Breast epithelium (tissue), 4 donors: ENCODE data around the gene NTN3. TPM values are rescaled to one million over a fixed set of nuclear protein-coding genes. Genes with fewer than 3 reads are reported as not detected.

ENCODE experiments used
- DNase-seq, 2 donors: peaks; one replicate each; pipeline ENCODE4 v3.0.0-alpha.2; 2019; ENCODE audit warnings: low spot score in 2 of 2
- H3K27ac ChIP-seq, 2 donors: fragments of 200-600 bp; sonication (generic) in 1 of 2; one replicate each; pipeline ENCODE4 v1.5.1; 2016 to 2019; ENCODE audit warnings: mild to moderate bottlenecking in 1 of 2
- H3K27me3 ChIP-seq, 2 donors: fragments of 200-600 bp; sonication (generic) in 1 of 2; one replicate each; pipeline versions ENCODE4 v1.5.1 to v1.6.0; 2017 to 2019; ENCODE audit warnings: control low read depth in 1 of 2, mild to moderate bottlenecking in 1 of 2
- H3K36me3 ChIP-seq: fragments of 200-600 bp; one replicate; pipeline ENCODE4 v1.5.1; 2019
- H3K4me1 ChIP-seq, 2 donors: fragments of 200-600 bp; sonication (generic); one replicate each; pipeline ENCODE4 v1.5.1; 2016 to 2019; ENCODE audit warnings: control low read depth in 1 of 2
- H3K4me3 ChIP-seq, 3 donors: fragments of 200-600 bp; sonication (generic); 1 replicate in 2 of 3; 2 replicates in 1 of 3; pipeline ENCODE4 v1.5.1; 2016 to 2019; ENCODE audit warnings: mild to moderate bottlenecking in 3 of 3, moderate library complexity in 2 of 3
- H3K9me3 ChIP-seq, 2 donors: fragments of 200-600 bp; sonication (generic) in 1 of 2; one replicate each; pipeline ENCODE4 v1.5.1; 2016 to 2019; ENCODE audit warnings: control low read depth in 1 of 2
- CTCF ChIP-seq, 3 donors: fragments of 450-650 bp; IDR thresholded peaks; one replicate each; pipeline ENCODE4 v1.5.1; 2016 to 2017; ENCODE audit warnings: antibody characterized with exemption in 3 of 3, mild to moderate bottlenecking in 3 of 3, moderate library complexity in 3 of 3
- POLR2A ChIP-seq: fragments of 450-650 bp; IDR thresholded peaks from one replicate; pipeline ENCODE4 v1.6.1; 2016; ENCODE audit warnings: antibody characterized with exemption, mild to moderate bottlenecking, moderate library complexity
- POLR2AphosphoS5 ChIP-seq, 3 donors: sonication (generic); formaldehyde crosslinking; IDR thresholded peaks; one replicate each; pipeline ENCODE4 v1.6.1; 2017; ENCODE audit warnings: antibody characterized with exemption in 3 of 3
- intact Hi-C: fragments of 100-400 bp; cut with DNase I; formaldehyde crosslinking; loops from one replicate; pipeline ENCODE4 v1.15.1; 2023; ENCODE audit warnings: low total_unique reads
- total RNA-seq, 3 donors: library from RNA; depleted of rRNA; stranded (reverse); fragments of >200 nt; gene quantifications; one replicate each; pipeline ENCODE4 v1.1.0, GENCODE V29; 2016

The NTN3 gene
- total RNA-seq, 3 donors from 2014 or later = not detected

GRCh38 chr16:2508722-2509400 lies 37.8 kb downstream of the NTN3 start:
- no peak for TF ChIP-seq POLR2A
- TF ChIP-seq CTCF (IDR thresholded peaks at IDR 0.05) = no peak
- TF ChIP-seq POLR2AphosphoS5 (IDR thresholded peaks at IDR 0.05) = no peak
- no peaks in the 10 kb centered on the region for H3K4me1 ChIP-seq
- no peak for DNase-seq
- no peak overlapping the region for H3K4me3 ChIP-seq
- H3K27me3 ChIP-seq = no peaks in the 10 kb centered on the region
- no peaks in the 10 kb centered on the region for H3K9me3 ChIP-seq
- intact Hi-C loops = no loop called here
- H3K36me3 ChIP-seq = no peaks in the 10 kb centered on the region
- peak overlapping the region in 1 of 2 donors; percentile 32 for H3K27ac ChIP-seq

GRCh38 chr16:2511128-2511800 lies 40.2 kb downstream of the NTN3 start:
- H3K36me3 ChIP-seq = no peaks in the 10 kb centered on the region
- H3K27me3 ChIP-seq = no peaks in the 10 kb centered on the region
- no peak for DNase-seq
- peak in 2 of 3 donors; percentile 40 to 44 for TF ChIP-seq POLR2AphosphoS5 (IDR thresholded peaks at IDR 0.05)
- no peak for TF ChIP-seq POLR2A
- intact Hi-C loops = no loop called here
- peak overlapping the region in 2 of 3 donors; percentile 9 to 47 for H3K4me3 ChIP-seq
- peaks cover 0 to 15% of the 10 kb centered on the region in 2 donors for H3K4me1 ChIP-seq
- no peaks in the 10 kb centered on the region for H3K9me3 ChIP-seq
- H3K27ac ChIP-seq = peak overlapping the region in 1 of 2 donors; percentile 98

GRCh38 chr16:2511996-2512734 lies 41.1 kb downstream of the NTN3 start:
- TF ChIP-seq POLR2A = no peak
- no peak for TF ChIP-seq POLR2AphosphoS5 (IDR thresholded peaks at IDR 0.05)
- no peak for TF ChIP-seq CTCF (IDR thresholded peaks at IDR 0.05)
- Histone ChIP-seq H3K4me3 (no peak overlapping the region), H3K4me1 (peaks cover 6 to 24% of the 10 kb centered on the region in 2 donors), H3K27ac (peak overlapping the region; percentile 98 to 99), H3K36me3 (no peaks in the 10 kb centered on the region), H3K9me3 (no peaks in the 10 kb centered on the region), H3K27me3 (no peaks in the 10 kb centered on the region)
- no peak for DNase-seq
- intact Hi-C loops = no loop called here

- no peaks in the 10 kb centered on the region for H3K9me3 ChIP-seq
- H3K36me3 ChIP-seq = no peaks in the 10 kb centered on the region
- intact Hi-C loops = no loop called here
- H3K4me1 ChIP-seq = peaks cover 6 to 31% of the 10 kb centered on the region in 2 donors
- H3K27me3 ChIP-seq = no peaks in the 10 kb centered on the region
- TF ChIP-seq CTCF (IDR thresholded peaks at IDR 0.05) (no peak), POLR2AphosphoS5 (IDR thresholded peaks at IDR 0.05) (no peak), POLR2A (no peak)
- H3K4me3 ChIP-seq = peak overlapping the region; percentile 90 to 96 (median 93)
- H3K27ac ChIP-seq = peak overlapping the region; percentile 98 to 99
- DNase-seq = no peak
Observed at GRCh38 chr16:2512735-2513404, 41.8 kb downstream of the NTN3 start.
